GM19193 (cell line): ENCODE measurements around the gene PTPRE.

Experiments used
- POLR2A ChIP-seq: IDR thresholded peaks from 4 replicates; pipeline ENCODE4 v1.6.1; 2011; ENCODE audit not compliant: insufficient read depth, insufficient read length; ENCODE audit errors: extremely low read depth

PTPRE gene

GRCh38 chr10:128016423-128017060 lies 109.6 kb downstream of the PTPRE start:
- no peak for TF ChIP-seq POLR2A

DNA sequence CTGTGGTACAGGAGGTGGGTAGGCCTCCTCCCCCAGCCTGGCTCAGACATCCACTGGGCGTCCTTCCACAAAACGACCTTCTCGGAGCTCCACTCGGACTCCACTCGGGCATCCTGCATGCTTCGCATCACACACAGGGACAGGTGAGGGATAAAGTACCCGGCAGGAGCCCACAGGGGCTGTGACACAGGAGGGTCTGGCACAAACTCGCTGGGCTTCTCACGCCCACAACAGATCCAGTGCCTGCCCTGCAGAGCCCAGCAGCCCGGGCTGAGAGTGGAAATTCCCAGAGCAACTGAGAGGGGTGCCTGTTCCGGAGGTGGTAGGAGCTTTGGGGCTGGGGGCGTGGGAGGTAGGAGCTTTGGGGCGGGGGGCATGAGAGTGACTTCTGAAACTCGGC lies 110.9 kb downstream of the PTPRE start:
- TF ChIP-seq POLR2A = no peak

DNA sequence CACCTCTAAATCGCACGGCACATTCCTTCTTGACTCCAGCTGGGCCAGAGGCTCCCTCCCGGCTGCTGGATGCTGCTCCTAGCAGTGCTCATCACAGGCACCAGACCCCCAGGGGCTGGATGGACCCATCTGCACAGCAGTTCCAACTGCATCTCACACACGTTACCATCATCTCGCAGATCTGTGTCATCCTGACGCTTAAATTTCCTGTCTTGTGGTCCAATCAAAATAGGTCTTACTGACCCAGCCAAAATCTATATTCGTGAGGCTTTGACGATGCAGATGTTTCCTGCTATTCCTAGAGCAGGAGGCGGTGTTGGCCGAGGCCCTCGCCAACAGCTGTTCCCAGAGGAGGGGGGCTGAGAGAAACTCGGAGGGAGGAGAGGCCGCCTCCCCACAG lies 111.3 kb downstream of the PTPRE start:
- TF ChIP-seq POLR2A = no peak

DNA sequence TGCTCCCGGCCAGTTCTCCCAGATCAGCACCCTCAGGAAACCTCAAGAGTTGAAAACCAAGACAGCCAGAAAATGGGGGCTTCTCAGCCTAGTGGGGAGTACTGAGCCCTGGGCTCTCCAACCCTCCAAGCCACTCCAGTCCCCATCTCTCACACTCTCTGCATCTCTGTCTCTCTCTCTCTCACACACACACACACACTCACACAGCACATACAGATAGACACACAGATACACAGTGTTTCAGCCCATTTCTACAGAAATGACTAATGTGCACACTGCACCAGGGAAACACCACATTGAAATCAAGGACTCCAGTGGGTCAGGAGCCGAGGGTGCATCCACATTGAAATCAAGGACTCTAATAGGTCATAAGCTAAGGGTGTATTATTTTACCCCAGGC lies 111.8 kb downstream of the PTPRE start:
- TF ChIP-seq POLR2A = no peak

GRCh38 chr10:128022261-128023196 lies 115.6 kb downstream of the PTPRE start:
- TF ChIP-seq POLR2A = no peak

- TF ChIP-seq POLR2A = no peak
These were observed 117.5 kb downstream of the PTPRE start for GRCh38 chr10:128024426-128024825.

GRCh38 chr10:128025437-128025836 lies 118.5 kb downstream of the PTPRE start:
- TF ChIP-seq POLR2A = no peak

- TF ChIP-seq POLR2A = no peak
These were observed 119.0 kb downstream of the PTPRE start for GRCh38 chr10:128025951-128026350.

DNA sequence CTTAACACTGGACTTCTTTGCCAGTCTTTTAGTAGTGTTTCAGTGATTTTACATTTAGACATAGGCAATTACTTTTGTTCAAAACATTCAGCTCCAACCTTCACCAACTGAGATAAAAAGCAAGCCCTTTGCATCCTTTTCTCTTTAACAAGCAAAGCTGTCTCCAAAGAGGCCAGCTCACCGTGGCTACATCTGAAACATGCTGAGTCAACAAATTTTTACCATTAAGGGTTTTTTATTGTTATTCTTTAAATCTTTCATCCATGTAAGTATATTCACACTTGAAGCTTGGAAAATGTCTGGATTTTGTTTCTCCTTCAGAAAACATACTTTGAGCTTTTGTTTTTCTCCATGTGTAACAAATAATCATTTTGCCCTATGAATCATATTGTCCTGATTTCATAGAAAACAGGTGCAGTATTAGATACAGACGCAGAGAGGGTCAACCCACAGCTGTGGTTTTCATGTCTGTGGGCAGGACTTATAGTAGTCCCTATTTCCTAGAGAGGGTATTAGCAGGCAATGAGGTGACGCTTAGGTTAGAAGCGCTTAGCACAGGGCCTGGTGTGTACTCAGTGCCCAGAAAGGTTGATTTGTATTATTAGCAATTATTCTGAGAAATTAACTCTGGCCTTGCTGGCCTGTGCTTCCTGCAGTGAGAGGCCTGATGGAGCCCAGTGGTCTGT lies 119.9 kb downstream of the PTPRE start:
- TF ChIP-seq POLR2A = no peak

GRCh38 chr10:128027306-128027705 lies 120.4 kb downstream of the PTPRE start:
- TF ChIP-seq POLR2A = no peak

DNA sequence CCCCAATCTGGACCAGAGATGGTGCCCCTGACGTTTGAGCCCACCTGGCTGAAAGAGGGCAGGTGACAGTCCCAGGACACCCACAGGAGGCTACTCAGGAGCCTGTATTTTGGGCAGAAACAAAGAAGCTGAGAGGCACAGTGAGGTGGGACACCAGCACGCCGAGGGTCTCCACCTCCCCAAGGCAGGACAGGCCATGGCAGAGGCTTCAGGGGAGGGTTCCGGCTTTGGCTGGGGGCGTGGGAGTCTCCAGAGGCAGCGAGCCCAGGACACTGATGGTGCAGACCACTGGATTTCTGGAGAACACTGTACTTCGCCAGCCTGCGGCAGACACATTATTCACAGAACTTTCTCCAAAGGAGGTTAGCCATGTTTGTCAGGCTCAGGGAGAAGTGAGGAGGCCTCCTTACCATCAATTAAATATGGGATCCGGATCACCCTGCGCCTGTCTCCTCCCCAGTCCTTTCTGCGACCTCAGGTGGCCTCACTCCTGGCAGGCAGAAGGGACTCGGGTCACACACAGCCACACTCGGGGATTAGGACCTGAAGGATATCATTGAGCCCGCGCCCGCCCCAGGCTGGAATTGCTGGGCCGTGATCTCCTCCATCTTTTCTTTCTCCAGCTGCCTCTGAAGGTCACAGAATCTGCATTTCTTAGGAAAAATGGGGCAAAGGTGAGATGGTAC lies 121.1 kb downstream of the PTPRE start:
- no peak for TF ChIP-seq POLR2A

- no peak for TF ChIP-seq POLR2A
These were observed 121.8 kb downstream of the PTPRE start for GRCh38 chr10:128028508-128029289.

DNA sequence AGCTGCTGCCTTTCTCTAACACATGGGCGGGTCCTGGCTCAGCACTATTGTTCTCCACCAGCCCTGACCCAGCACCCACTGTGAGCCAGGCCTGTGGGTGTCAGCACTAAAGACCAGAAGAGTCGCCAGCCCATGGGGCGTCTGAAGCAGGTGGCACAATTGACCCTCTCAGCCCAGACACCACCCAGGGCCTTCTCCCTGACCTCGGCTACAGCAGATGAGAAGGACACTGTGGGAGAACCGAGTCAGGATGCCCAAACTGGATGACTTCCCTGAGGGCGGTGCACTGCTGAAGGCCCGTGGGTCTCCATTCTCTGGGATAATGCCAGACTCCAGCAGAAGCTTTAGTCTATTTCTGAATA lies 122.4 kb downstream of the PTPRE start:
- TF ChIP-seq POLR2A = no peak

DNA sequence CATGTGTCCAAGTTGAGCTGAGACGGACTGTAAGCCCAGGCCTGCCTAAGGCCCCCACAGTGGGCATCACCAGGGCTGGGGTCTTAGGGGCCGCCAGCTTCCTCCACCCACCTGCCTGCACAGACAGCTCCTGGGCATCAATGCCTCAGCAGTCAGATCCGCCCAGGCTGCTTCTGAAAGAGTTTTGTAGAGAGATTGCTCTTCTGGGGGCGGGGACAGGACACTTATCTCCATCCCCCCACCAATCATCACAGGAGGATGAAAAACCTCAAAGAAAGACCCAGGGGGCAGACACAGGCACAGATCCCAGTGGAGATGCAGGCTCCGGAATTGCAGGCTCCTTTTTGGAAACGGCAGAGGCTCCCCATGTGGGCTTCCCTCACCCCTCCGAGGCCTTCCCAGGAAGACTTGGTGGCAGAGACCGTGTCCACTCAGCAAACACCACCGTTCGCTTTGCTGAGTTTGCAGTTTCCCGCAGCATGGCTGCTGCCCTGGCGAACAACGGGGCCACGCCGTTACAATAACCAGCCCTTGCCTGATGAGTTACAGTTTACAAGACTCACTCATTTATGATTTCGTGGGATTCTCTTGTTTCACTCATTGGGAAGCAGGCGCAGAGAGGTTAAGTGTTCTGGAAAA lies 122.9 kb downstream of the PTPRE start:
- no peak for TF ChIP-seq POLR2A
